Ovary (tissue), 3 donors: ENCODE results near the gene RSRC2.

Experiments used
- EP300 ChIP-seq: sonication (generic); formaldehyde crosslinking; IDR thresholded peaks from one replicate; pipeline ENCODE4 v1.6.1; 2017; ENCODE audit warnings: antibody characterized with exemption
- TF ChIP-seq, protein P1 (sequence below), 3 donors: fragments of 450-650 bp in 2 of 3; fragments of 200-600 bp in 1 of 3; IDR thresholded peaks; one replicate each; pipeline versions ENCODE4 v1.5.1 to v1.8.0; 2016 to 2022; ENCODE audit warnings: antibody characterized with exemption in 3 of 3, mild to moderate bottlenecking in 1 of 3
- donor health status: DM: no; HTN: no; CAD: no.

DNA sequence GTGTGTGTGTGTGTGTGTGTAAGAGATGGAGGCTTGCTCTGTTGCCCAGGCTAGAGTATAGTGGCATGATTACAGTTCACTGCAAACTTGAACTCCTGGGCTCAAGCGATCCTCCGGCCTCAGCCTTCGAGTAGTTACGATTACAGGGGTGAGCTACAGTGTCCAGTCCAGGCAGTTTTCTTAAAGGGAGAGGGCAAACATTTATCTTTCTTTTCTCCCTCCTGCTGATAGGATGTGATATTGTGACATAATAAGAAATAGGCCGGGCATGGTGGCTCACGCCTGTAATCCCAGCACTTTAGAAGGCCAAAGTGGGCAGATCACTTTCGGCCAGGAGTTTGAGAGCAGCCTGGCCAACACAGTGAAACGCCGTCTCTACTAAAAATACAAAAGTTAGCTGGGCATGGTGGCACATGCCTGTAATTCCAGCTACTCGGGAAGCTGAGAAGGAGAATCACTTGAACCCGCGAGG, 72.5 kb downstream of the RSRC2 start:
- TF ChIP-seq, protein P1, sequence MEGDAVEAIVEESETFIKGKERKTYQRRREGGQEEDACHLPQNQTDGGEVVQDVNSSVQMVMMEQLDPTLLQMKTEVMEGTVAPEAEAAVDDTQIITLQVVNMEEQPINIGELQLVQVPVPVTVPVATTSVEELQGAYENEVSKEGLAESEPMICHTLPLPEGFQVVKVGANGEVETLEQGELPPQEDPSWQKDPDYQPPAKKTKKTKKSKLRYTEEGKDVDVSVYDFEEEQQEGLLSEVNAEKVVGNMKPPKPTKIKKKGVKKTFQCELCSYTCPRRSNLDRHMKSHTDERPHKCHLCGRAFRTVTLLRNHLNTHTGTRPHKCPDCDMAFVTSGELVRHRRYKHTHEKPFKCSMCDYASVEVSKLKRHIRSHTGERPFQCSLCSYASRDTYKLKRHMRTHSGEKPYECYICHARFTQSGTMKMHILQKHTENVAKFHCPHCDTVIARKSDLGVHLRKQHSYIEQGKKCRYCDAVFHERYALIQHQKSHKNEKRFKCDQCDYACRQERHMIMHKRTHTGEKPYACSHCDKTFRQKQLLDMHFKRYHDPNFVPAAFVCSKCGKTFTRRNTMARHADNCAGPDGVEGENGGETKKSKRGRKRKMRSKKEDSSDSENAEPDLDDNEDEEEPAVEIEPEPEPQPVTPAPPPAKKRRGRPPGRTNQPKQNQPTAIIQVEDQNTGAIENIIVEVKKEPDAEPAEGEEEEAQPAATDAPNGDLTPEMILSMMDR (IDR thresholded peaks at IDR 0.05): no peak
- no peak for TF ChIP-seq EP300
